GM12801 (cell line): ENCODE results near the gene CLCN3.

Experiments
- TF ChIP-seq, protein P1 (sequence below): IDR thresholded peaks from one replicate; pipeline ENCODE4 v1.5.1; 2011; ENCODE audit warnings: control low read depth; ENCODE audit not compliant: insufficient read length; ENCODE audit errors: extremely low read depth

Gene CLCN3

DNA sequence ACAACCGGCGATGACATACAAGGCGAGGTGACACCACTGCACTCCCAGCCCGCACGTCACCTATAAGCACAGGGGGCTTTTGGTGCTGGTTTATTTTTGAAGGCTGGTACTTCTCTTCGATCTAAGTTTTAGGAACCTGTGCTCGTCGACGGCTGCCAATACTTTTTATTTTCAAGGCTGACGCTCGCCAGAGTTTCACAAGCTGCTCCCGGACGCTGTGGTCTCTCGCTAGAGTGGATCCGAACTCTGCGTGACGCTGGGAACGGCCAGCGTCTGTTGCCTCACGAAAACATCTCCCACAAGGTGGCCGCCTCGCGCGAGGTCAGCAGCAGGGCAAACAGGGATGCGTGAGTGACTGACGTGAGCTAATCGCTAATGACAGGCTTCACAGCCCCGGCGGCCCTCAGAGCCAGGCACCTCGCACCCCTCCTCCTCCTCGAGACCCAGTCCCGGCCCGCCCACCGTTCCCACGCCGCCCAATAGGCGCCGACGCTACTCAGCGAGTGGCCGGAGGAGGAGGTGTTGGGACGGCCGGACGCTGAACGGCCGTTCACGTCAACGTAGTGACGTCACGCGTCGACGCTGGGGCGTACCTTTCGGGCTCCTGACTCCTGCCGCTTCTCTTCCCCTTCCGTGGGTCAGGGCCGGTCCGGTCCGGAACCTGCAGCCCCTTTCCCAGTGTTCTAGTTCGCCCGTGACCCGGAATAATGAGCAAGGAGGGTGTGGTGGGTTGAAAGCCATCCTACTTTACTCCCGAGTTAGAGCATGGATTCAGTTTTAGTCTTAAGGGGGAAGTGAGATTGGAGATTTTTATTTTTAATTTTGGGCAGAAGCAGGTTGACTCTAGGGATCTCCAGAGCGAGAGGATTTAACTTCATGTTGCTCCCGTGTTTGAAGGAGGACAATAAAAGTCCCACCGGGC, at the start of gene CLCN3:
Gene CLCN3 (plus strand): TSS at position 621 of the 922 bp plus-strand sequence. CDS start 15,351 bp downstream, outside the sequence.
- TF ChIP-seq, protein P1, sequence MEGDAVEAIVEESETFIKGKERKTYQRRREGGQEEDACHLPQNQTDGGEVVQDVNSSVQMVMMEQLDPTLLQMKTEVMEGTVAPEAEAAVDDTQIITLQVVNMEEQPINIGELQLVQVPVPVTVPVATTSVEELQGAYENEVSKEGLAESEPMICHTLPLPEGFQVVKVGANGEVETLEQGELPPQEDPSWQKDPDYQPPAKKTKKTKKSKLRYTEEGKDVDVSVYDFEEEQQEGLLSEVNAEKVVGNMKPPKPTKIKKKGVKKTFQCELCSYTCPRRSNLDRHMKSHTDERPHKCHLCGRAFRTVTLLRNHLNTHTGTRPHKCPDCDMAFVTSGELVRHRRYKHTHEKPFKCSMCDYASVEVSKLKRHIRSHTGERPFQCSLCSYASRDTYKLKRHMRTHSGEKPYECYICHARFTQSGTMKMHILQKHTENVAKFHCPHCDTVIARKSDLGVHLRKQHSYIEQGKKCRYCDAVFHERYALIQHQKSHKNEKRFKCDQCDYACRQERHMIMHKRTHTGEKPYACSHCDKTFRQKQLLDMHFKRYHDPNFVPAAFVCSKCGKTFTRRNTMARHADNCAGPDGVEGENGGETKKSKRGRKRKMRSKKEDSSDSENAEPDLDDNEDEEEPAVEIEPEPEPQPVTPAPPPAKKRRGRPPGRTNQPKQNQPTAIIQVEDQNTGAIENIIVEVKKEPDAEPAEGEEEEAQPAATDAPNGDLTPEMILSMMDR: no peak

DNA sequence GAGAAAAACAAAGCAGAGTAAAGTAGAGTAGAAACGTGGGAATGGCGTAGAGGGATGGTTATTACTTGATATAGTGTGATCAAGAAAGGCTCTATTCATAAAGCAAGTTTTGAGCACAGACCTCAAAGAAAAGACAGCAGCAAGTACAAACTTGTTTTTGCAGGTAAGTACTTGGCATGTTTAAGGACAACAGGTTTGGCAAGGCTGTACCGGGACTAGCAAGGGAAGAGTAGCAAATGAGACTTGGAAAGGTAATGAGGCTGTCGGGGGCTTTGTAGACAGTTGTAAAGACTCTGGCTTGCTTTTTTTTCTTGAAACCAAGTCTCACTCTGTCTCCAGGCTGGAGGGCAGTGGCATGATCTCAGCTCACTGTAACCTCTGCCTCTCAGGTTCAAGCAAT, 48.9 kb upstream of the CLCN3 start:
- TF ChIP-seq, protein P1: no peak

DNA sequence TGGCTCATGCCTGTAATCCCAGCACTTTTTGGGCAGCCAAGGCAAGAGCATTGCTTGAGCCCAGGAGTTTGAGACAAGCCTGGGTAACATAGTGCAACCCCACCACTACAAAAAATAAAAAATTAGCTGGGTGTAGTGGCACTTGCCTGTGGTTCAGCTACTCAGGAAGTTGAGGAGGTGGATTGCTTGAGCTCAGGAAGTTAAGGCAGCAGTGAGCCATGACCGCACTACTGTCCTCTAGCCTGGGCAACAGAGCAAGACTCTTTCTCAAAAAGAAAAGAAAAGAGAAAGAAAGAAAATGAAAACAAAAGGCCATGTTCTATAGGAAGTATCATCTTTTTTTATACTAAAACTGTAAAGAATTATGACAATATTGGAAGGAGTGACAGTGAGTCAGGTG, 46.5 kb upstream of the CLCN3 start:
- TF ChIP-seq, protein P1: no peak

- TF ChIP-seq, protein P1: no peak
These were observed 38.2 kb upstream of the CLCN3 start for GRCh38 chr4:169582203-169582602.

- TF ChIP-seq, protein P1: no peak
These were observed 37.7 kb upstream of the CLCN3 start for GRCh38 chr4:169582706-169583105.

GRCh38 chr4:169583563-169583962, 36.8 kb upstream of the CLCN3 start:
- TF ChIP-seq, protein P1: no peak

- TF ChIP-seq, protein P1: no peak
These were observed 27.3 kb upstream of the CLCN3 start for GRCh38 chr4:169593050-169593560.
